ENCODE data around the gene SSB. TPM values are rescaled to one million over a fixed set of nuclear protein-coding genes. Genes with fewer than 3 reads are reported as not detected.

The SSB gene
- total RNA-seq, 4 donors from 2014 or later, result 110 to 266 (median 171) TPM

DNA sequence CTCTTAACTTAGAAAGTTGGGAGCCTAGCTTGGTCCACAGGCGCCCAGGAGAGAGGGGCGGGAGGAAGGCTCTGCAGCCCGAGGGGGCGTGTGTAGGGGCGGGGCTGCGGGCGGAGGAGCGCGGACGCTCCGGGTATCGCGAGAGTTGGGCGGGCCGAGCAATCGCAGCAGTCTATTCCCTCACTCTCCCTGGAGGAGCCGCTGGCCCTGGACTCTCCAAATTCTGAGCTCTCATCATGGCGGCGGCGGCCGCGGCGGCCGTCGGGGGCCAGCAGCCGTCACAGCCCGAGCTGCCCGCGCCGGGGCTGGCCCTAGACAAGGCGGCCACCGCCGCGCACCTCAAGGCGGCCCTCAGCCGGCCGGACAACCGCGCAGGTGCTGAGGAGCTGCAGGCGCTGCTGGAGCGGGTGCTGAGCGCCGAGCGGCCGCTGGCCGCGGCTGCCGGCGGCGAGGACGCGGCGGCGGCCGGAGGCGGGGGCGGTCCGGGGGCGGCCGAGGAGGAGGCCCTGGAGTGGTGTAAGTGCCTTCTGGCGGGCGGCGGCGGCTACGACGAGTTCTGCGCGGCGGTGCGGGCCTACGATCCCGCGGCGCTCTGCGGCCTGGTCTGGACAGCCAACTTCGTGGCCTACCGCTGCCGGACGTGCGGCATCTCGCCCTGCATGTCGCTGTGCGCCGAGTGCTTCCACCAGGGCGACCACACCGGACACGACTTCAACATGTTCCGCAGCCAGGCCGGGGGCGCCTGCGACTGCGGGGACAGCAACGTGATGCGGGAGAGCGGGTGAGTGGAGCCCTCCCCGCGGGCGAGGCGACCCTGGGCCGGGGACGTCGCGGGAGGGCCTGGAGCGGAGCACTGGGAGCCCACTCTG, 28.8 kb downstream of the SSB start, which contains the start of gene UBR3:
Gene UBR3, plus strand, starts transcription at position 183 of the 869 bp plus-strand sequence. Its CDS starts 54 bp downstream, at position 237.
- TF ChIP-seq, protein P1, sequence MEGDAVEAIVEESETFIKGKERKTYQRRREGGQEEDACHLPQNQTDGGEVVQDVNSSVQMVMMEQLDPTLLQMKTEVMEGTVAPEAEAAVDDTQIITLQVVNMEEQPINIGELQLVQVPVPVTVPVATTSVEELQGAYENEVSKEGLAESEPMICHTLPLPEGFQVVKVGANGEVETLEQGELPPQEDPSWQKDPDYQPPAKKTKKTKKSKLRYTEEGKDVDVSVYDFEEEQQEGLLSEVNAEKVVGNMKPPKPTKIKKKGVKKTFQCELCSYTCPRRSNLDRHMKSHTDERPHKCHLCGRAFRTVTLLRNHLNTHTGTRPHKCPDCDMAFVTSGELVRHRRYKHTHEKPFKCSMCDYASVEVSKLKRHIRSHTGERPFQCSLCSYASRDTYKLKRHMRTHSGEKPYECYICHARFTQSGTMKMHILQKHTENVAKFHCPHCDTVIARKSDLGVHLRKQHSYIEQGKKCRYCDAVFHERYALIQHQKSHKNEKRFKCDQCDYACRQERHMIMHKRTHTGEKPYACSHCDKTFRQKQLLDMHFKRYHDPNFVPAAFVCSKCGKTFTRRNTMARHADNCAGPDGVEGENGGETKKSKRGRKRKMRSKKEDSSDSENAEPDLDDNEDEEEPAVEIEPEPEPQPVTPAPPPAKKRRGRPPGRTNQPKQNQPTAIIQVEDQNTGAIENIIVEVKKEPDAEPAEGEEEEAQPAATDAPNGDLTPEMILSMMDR (IDR thresholded peaks at IDR 0.05; ENCODE audit: low read depth), result no peak

DNA sequence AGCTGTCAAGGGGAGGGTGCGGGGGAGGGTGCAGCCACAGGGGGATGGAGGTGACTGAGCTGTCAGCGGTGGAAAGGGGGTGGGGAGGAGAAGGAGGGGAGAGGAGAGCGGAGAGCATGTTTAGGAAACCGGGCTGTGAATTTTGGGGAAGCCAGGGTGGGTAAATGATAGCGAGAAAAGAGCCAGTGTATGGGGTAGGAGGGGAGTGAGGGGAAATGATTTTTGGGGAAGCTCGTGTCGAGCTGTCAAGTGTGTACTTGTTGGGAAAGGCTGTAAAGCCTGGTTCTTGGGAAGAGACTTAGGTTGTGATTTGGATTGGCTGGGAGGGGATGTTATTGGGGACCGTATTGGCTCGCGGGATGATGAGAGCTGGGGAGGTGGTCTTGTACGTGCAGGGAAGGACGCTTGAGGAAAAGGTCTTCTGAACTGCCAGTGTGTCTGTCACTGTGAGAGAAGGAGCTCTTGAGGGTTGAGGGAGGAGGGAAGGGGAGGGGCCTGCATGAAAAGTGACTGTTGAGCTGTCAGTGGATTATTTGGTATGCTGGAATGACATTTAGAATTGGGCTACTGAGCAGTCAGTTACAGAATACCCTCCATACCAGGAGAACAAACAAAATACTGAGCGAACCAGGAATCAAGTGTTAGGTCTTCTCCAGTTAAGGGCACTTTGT, 29.6 kb downstream of the SSB start:
- TF ChIP-seq, protein P1 (IDR thresholded peaks at IDR 0.05; ENCODE audit: low read depth), result no peak

DNA sequence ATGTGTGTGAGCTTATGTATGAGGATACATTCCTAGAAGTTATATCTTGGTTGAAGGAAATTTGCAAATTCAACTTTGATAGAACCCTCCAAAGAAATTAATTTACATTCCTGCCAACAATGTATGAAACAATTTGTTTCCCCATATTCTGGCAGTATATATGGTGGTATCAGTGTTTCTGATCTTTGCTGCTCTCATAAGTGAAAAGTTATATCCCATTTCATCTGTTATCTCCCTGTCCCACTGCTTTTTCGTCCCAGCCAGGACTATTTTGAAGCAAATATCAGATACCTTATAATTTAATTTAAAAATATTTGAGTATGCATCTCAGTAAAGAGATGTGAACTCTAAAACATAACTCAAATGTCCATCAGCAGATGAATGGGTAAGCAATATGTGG, 35.7 kb downstream of the SSB start:
- TF ChIP-seq, protein P1 (IDR thresholded peaks at IDR 0.05; ENCODE audit: low read depth), result no peak

DNA sequence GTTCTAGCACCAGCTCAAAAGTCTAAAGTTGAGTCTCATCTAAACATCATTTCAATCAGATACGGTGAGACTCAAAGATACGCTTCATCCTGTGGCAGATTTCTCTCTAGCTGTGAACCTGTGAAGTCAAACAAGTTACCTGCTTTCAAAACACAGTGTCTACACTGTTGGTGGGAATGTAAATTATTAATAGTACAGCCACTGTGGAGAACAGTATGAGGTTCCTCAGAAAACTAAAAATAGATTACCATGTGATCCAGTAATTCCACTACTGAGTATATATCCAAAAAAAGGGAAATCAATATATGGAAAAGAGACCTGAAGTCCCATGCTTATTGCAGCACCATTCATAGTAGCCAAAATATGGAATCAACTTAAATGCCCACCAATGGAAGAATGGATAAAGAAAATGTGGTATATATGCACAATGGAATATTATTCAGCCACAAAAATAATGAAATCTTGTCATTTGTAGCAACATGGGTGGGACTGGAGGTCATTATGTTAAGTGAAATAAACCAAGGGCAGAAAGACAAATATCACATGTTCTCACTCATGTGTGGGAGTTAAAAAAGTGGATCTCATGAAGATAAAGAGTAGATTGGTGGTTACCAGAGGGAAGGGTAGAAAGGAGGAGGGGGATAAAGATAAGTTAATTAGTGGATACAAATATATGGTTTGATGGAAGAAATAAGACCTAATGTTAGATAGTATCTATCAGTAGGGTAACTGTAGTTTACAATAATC, 40.2 kb downstream of the SSB start:
- TF ChIP-seq, protein P1 (IDR thresholded peaks at IDR 0.05; ENCODE audit: low read depth), result no peak

DNA sequence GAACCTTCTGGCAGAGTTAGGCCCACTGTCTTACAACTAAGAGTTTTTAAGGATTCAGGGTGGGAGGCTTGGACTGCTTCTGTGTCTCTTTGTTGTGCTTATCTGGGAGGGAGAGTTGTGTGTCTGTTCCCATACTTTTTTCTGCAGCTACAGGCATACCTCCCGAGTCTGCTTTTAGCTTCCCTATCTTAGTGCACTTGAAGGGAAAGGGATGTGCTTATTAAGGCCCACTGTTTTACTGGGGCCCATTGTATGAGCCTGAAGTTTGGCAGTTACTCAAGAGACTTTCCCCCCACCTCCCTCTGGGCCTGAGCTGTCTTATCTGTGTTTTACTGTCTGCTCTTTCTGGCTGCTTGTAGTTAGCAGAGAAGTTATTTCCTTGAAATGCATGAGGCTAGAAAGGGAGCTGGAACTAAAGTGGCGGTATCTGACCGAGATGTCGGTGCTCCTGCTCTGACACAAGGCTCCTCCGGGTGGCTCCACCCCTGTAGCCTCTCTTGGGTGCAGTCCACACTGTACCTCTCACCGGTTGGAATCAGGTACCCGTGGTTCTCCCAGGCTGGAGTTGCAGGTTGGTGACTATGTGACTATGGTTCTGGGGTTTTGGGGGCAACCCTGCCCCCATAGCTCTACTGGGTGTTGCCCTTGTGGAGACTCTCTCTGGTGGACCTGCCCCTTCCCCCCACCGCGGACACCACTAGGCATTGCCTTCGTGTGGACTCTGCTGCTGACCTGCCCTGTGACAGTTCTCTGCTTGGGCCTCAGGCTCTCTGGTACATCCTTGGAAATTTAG, 41.5 kb downstream of the SSB start:
- TF ChIP-seq, protein P1 (IDR thresholded peaks at IDR 0.05; ENCODE audit: low read depth), result no peak

DNA sequence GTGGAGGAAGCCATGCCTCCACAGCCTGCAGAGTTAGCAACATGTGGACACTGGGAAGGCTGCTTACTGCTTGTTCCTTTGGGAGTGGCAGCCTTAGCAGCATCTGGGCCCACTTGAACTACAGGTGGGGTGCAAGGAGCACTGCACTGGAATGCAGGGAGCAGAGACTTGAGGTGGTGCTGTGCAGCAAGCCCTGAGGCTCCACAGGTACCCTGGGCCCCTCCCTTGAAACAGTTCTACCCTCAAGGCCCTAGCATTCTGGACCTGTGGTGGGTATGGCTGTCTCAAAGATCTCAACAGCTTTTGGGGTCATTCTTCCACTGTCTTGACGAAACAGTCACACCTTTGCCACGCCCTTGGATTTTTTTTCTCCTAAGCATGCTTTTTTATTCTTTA, 42.1 kb downstream of the SSB start:
- TF ChIP-seq, protein P1 (IDR thresholded peaks at IDR 0.05; ENCODE audit: low read depth), result no peak
